HG03135 (cell line): Measurements from ENCODE around the gene GPX2.

Experiments used
- ATAC-seq: cut with Tn5 transposase; IDR thresholded peaks from one replicate; pipeline ENCODE4 v1.9.1; 2021; ENCODE audit warnings: mild to moderate bottlenecking, moderate library complexity; ENCODE audit not compliant: unreplicated experiment

GPX2 gene

DNA sequence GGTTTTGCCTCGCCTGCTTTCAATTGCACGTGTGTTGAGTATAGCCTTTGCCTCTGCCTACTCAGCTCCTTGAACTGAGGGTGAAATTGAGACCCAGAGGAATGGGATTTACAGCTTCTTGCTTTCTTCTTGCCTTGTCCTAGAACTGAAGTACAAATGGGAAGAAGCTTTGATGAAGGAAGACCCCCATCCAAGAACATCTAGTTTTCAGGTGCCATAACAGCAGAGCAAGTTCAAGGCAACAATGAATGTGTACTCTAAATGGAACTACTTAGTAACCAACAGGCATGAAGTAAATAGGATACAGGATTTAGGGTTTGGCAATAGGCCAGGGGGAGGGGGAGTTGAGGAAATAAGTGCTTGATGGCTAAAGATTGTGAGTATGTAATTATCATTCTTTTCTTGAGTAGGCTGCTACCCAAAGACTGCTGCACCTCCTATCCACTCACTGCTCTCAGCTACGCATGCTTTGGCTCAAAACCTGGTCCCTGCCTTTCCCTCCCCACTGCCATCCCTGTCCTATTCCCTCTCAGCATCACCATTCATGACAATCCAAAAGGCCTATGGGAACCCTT is 2.1 kb downstream of the GPX2 start:
- ATAC-seq = no peak

GRCh38 chr14:64939817-64940190 is 2.7 kb downstream of the GPX2 start:
- ATAC-seq = no peak

DNA sequence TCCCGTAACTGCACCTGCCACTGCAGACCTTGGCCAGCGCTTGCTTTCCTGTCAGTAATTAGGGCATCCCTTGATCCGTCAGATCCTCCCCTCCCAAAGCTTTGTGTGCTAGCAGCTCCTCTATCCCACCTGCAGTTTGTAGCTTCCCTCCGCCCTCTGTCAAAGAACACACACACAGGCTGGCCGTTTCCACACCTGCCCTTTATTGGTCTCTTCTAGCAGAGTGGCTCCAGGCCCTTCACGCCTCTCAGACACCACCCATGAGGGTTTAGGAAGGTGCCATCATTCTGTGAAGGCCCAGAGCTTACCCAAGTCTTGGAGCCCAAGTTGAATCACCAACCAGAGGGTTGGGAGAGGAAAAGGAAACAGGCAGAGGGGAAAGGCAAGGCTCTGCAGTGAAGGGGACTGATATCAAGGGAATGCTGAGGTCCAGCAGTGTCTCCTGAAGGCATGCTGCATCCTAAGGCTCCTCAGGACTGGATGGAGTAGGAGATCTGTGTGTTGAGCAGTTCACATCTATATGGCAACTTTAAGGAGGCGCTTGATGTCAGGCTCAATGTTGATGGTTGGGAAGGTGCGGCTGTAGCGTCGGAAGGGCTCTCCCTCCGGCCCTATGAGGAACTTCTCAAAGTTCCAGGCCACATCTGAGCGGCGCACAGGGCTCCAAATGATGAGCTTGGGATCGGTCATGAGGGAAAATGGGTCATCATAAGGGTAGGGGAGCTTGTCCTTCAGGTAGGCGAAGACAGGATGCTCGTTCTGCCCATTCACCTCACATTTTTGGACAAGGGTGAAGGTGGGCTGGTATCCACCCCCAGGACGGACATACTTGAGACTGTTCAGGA is 3.4 kb downstream of the GPX2 start:
- no peak for ATAC-seq

DNA sequence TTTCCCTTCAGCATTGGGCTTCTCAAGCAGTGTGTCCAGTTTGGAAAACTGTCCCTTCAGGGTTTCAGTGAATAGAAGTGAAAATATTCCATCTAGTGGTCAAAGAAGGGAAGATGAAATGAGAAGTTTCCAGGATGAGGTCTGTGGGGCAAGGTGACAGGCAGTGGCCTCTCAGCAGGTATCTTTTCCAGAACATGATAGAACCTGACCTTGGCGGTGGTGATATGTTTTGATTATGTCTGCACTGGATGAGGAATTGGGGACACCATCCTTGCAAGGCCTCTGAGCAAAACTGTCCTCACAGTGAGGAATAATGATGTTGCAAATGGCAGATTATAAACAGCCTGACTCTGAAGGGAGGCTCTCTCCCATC is 4.7 kb downstream of the GPX2 start:
- no peak for ATAC-seq

GRCh38 chr14:64937171-64937820 is 5.2 kb downstream of the GPX2 start:
- no peak for ATAC-seq

DNA sequence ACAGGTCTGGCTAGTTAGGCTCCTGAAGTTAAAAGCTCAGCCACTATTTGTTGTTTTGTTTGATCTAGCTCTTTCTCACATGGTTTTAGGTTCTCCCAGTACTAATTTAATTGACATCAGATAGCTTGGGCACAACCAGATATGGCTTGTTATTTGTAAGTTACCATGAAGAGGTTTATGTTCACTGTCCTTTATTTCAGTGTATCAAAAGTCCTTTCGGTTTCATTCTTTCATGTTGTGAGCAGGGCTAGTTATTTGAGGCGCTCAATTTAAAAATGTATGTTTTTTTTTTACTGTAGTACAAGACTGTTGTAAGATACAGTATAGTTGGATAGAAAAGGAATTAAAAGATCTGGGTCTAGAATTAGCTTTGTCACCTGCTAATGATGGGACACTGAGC is 7.0 kb downstream of the GPX2 start:
- ATAC-seq = no peak

- no peak for ATAC-seq
Measured at GRCh38 chr14:64934338-64934929, 8.1 kb downstream of the GPX2 start.

DNA sequence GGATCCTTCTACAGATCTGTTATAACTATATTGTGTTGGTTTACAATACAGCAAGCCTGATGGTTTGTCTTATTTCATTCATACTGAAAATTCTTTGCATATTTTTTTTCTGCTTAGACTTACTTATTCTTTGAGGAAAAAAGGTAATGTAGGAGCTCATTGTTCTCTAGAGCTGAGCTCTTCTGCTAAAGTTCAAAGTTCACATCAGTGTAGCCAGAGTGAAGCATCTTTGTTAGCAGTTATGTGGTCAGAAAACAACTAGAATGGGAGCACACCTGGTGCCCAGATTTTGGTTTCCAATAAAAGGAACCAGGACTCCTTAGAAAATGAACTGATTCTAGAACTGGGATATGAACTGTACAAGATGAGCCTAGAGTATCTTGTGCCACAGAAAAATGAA is 10.3 kb downstream of the GPX2 start:
- no peak for ATAC-seq

DNA sequence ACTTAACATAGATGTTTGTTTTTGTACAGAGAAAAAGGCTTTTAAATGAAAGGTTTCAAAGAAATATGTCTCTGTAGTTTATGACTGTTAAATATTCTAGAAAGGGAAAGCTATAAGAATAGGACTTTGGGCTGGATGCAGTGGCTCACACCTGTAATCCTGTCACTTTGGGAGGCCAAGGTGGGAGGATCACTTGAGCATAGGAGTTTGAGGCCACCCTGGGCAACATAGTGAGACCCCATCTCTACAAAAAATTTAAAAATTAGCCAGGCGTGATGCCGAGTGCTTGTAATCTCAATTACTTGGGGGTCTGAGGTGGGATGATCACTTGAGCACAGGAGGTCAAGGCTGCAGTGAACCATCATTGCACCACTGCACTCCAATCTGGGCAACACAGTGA is 11.4 kb downstream of the GPX2 start:
- no peak for ATAC-seq

DNA sequence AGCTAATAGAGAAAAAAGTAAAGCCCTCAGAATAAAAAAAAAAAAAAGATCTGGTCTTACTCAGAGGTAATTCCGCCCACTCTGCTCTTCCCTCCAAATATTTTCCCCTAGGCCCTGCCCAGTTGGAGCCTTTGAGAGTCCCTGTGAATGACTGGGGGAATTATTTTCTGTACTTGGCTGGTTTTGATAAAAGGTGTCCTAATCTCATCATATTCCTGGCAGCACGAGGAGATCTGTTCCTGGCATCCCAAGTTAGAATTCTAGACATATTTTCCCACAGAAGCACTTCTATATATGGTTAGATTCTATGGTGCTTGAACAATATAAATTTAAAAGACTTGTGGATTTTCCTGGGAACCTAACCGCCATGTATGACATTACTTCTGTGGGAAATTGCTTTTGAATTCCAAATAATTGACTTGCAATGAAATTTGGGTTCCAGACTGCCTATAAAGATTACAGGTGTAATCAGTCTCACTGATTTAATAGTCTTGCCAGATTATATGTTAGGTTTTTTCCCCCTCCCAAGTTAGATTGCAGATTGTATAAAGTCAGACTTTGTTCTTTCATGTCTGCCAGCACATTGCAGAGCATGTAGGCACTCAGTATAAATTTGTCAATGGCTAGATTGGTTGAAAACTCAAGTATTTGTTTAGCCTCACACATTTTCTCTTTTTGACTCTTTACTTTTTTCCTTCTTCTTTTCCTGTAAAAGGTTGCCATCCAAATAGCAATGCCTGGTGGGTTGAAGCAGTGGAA is 12.3 kb downstream of the GPX2 start:
- no peak for ATAC-seq

GRCh38 chr14:64929014-64929359 is 13.6 kb downstream of the GPX2 start:
- ATAC-seq = no peak

DNA sequence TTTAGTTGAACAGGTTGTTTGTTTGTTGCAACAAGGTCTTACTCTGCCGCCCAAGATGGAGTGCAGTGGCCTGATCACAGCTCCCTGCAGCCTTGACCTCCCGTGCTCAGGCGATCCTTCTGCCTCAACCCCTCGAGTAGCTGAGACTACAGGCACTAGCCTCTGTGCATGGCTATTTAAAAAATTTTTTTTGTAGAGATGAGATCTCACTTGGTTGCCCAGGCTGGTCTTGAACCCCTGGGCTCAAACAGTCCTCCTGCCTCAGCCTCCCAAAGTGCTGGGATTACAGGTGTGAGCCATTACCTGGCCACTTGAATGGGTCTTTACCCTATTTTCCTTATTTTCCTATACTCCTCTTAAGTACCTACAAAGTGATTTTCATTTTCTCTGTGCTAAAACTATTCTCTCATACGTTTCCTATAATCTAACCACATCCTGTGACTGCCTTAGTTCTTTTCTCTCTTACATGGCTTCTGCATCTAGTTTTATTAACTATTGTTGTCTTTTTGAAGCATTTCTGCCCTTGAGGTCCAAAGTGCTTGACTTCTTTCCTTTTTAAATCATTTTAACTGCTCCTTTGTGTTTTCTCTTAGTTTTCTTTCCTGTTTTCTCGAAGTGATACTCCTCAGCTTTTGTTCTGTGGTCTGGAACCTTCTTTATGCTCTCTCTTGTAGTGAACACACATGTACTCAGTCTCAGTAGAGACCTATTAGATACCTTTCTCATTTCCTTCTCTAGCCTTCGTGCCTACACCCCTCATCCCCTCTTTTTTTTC is 14.1 kb downstream of the GPX2 start:
- ATAC-seq = peak; percentile 76

DNA sequence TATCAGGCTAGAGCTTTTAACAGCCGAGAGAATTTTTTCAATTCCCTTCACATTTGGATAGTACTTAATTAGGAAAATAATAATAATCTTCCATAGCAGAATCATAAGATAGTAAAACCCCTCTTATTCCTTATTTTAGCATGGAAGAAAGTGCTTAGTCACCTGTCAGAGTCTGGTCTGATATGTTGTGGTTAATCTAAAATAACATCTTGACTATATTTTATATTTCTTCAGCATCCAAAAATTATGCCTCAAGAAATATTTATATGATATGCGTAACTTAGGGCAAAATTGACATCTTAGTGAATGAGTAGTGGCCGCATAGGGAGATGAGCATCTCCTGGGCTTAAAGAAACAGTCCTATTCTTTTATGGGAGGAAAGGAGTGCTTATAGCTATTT is 15.5 kb downstream of the GPX2 start:
- no peak for ATAC-seq

DNA sequence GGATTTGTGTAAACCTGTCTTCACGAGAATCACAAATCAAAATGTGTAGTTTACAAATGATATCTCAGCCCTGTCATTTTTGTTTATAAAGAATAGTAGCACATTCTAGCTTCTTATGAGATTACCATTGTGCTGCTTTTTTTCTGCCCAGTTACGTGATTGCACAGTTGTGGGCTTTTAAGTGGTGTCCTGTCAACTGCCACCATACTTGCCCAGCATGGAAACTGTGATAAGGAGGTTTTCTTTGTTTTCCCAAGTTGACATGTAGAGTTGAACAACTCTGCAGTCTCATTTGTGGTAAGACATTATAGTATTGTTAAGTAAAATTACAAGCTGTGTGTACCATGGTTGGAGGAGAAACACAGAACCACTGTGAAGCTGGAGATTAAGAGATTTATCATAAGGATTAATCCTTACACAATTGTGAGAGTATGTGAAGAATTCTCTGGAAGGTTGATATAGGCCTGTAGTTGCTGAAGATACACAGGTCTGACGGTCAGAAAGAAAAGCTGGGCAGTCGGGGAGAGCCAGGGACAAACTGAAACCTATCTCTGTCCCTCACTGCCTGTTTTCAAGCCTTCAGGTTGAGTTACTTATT is 16.0 kb downstream of the GPX2 start:
- no peak for ATAC-seq

- no peak for ATAC-seq
Measured at GRCh38 chr14:64923015-64923414, 19.5 kb downstream of the GPX2 start.

DNA sequence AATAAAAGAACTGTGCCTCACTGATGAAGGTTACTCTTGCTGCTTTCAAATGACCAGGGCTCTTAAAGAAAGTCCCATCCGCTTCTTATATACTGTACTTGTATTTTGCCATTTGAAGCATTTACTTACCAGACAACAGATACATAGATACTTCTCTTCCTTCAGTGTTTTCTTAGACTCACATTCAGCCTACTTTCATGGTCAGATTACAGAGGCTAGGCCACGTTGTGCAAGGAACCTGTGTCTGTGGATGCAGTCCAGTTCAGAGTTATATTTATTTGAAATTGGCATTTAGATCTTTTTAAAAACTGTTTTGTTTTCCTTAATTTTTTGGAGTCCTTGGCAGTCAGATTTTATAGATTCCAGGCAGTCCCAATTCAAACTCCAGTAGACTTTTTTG is 22.1 kb downstream of the GPX2 start:
- no peak for ATAC-seq

- ATAC-seq = no peak
Measured at GRCh38 chr14:64919618-64920017, 22.9 kb downstream of the GPX2 start.

DNA sequence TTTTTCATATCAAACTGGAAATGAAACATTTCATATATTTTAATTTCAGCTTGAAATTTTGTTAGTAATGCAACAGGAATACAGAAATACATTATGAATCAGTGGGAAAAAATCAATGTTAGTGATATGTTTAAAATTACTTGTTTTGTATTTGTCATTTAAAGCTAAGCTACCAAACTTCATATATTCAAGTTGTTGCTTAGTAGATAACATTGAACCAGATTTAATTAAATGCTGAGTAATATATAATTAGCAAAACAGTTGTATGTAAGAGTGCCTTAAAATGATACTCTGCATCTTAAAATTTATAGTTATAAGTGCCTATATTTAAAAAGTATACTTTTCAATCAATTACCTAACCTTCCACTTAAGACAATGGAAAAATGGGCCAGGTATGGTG is 23.3 kb downstream of the GPX2 start:
- no peak for ATAC-seq

DNA sequence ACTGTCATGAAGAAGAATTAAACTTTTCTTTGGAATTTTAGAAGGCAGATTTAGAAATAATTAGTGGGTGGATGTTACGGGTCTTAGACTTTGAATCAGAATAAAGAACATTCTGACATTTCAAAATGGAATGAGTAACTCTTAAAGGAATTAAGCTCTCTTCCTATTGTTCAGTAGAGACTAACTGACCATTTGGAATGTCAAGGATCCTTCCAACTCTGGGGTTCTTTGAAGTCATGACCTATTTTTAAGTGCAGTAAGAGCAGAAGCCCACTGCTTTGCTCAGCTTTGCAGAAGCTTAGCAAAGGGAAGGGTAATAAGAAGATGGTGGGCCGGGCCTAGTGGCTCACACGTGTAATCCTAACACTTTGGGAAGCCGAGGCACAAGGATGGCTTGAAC is 24.3 kb downstream of the GPX2 start:
- no peak for ATAC-seq

GRCh38 chr14:64915797-64916196 is 26.7 kb downstream of the GPX2 start:
- ATAC-seq = no peak
